Amniotic epithelial cell (primary cell): ENCODE measurements around the gene FAM234A.
"Not testable (repeated sequence)": the region's sequence is repeated elsewhere in the genome, so short reads cannot be mapped to it uniquely, and the experiment has no call there.

ENCODE experiments used
- DNase-seq: peaks from one replicate; pipeline ENCODE4 v3.0.0-alpha.2; 2010; ENCODE audit warnings: low read depth

The FAM234A gene, protein sequence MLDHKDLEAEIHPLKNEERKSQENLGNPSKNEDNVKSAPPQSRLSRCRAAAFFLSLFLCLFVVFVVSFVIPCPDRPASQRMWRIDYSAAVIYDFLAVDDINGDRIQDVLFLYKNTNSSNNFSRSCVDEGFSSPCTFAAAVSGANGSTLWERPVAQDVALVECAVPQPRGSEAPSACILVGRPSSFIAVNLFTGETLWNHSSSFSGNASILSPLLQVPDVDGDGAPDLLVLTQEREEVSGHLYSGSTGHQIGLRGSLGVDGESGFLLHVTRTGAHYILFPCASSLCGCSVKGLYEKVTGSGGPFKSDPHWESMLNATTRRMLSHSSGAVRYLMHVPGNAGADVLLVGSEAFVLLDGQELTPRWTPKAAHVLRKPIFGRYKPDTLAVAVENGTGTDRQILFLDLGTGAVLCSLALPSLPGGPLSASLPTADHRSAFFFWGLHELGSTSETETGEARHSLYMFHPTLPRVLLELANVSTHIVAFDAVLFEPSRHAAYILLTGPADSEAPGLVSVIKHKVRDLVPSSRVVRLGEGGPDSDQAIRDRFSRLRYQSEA

DNA sequence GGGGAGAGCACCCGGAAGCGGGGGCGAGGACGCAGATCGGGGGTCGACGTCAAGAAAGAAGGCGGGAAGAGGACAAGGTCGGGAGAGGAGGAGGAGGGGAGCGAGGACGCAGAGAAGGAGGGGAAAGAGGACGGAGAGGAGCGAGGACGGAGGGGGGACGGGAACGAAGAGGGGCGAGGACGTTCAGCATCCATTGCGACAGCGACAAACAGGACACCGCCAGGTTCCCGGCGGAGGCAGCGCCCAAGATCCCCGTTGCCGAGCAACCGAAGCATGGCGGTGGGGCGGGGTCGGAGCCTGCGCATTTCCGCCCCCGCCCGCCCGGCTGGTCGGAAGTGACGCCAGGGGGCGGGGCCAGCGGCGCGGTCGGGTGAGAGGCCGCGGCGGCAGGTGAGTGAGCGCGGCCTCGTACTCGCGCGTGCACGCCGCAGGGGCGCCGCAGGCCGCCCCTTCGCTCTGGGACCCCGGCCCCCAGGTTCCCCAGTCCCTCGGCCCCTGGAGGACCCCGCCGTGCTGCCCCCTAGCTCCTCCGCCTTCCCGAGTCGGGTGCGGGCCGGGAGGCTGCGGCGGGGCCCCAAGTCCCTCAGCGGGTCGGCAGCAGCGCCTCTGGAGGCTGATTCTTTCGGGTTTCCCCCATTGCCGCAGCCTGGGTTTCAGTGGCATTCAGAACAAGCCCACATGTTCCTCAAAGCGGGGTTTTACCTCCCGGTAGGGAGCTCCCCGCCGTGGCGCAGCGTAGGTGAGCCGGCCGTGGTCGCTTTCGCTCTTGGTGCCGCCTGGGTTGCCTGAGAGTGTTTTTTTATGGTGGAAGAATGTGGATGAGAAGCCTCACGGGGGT, at the start of gene FAM234A:
Gene FAM234A (plus strand): TSS at position 354 of the 838 bp plus-strand sequence. CDS start 19,593 bp downstream, outside the sequence.
- DNase-seq: peak; percentile 80

DNA sequence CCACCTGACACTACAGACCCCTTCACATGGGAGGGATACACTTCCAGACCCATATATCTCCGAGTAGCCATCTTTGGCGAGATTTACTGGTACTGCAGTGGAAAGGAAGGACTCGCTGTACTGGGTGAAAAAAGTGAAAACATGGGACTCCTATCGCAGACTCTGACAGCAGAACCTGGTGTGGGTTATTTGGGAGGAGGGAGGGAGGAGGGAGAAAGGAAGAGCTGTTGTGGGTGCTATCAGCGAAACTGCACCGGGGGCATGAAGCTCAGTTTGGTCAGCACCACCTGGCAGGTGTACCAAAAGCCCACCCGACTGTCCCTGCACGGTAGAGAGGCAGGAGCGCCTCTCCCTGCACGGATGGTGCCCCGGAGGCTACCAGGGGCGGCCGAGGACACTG, 49.4 kb upstream of the FAM234A start:
- DNase-seq: no peak

DNA sequence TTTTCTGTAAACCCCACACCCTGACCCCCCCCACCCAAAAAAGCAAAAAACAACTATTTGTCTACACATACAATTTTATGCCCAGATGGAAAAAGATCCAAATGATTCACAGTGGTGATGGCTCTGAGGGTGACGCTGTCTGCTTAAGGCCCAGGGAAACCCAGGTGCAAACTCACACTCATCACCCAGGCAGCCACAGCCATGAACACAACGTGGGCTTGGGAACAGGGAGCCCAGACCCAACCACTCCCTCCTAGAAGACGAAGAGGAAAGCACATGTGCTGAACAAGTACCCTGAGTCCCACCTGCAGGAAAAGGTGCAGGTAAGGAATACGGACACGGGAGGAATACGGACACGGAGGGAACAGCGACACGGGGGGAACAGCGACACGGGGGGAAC, 48.9 kb upstream of the FAM234A start:
- no peak for DNase-seq

- DNase-seq: no peak
Measured at GRCh38 chr16:187330-187729, 47.3 kb upstream of the FAM234A start.

- no peak for DNase-seq
Measured at GRCh38 chr16:188674-189073, 45.9 kb upstream of the FAM234A start.

DNA sequence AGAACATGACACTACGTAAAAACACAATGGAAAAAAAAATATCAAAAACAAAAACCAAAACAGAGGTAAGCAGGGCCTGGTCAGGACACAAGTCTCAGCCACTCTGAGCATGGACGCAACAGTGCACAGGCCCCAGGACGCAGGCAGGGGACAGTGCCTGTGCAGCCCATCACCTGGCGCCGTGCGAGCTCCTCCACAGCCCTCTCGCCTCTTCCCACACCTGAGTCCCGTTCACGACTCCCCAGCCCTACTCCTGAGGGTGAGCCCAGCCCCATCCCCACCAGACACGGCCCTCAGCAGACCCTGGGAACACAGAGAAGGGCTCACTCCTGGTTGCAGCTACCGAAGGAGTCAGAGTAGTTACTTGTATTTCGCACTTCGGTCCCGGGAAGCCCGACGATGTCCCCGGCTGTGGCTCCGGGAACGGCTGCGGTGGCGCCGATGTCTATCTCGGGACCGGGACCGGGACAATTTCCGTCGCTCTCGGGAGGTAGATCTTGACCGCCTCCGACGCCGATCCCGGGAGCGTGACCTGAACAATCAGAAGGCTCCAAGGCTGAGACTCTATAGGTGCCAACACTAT, 44.9 kb upstream of the FAM234A start:
- DNase-seq: no peak

- DNase-seq: no peak
Measured at GRCh38 chr16:191831-192230, 42.8 kb upstream of the FAM234A start.

GRCh38 chr16:192686-193085, 41.9 kb upstream of the FAM234A start:
- DNase-seq: no peak

- DNase-seq: no peak
Measured at GRCh38 chr16:193441-193840, 41.2 kb upstream of the FAM234A start.

- DNase-seq: peak; percentile 82
Measured at GRCh38 chr16:194516-194915, 40.1 kb upstream of the FAM234A start.

DNA sequence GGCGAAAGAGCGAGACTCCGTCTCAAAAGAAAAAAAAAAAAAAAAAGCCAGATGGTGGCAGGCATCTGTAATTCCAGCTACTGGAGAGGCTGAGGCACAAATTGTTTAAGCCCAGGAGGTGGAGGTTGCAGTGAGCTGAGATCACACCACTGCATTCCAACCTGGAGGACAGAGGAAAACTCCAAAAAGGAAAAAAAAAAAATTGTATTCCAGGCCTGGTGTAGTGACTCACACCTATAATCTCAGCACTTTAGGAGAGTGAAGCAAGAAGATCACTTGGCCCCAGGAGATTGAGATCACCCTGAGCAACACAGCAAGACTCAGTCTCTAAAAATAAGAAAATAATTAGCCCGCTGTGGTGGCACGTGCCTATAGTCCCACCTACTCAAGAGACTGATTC, 34.2 kb upstream of the FAM234A start:
- peak; percentile 88 for DNase-seq

DNA sequence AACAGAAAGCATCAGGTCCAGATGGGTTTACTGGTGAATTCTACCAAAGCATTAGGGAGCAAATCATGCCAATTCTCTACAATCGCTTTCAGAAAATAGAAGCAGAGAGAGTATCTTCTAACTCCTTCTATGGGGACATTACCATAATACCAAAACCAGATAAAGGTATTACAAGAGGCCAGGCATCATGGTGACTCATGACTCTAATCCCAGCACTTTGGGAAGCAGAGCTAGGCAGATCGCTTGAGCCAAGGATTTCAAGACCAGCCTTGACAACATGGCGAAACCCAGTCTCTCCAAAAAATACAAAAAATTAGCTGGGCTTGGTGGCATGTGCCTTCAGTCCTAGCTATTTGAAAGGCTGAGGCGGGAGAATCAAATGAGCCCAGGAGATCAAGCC, 31.4 kb upstream of the FAM234A start:
- DNase-seq: peak; percentile 80

- not testable (repeated sequence) for DNase-seq
Measured at GRCh38 chr16:204046-204445, 30.6 kb upstream of the FAM234A start.

GRCh38 chr16:209359-209758, 25.3 kb upstream of the FAM234A start:
- DNase-seq: peak; percentile 44

- not testable (repeated sequence) for DNase-seq
Measured at GRCh38 chr16:211631-212180, 22.9 kb upstream of the FAM234A start.

- DNase-seq: peak; percentile 72
Measured at GRCh38 chr16:212999-213398, 21.6 kb upstream of the FAM234A start.

DNA sequence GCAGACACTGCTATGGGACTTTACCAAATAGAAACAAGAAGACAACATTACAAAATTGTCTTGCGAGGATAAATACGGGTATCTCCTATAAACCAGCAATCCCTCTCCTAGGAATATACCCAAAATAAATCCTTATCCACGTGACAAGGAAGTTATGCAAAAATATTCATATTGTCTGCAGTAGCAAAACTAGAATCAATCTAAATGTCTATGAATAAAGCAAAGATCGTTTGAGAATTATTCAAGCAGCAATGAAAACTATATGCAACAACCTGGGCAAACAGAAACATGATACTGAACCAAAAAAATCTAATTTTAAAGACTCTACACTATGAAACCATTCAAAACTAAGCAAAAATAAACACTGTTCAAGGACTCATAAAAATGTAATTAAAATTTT, 14.6 kb upstream of the FAM234A start:
- no peak for DNase-seq

GRCh38 chr16:228151-228851, 6.3 kb upstream of the FAM234A start:
- DNase-seq: no peak

- DNase-seq: peak; percentile 77
Measured at GRCh38 chr16:228852-229730, 5.5 kb upstream of the FAM234A start, which contains the start of gene LUC7L. Gene LUC7L, minus strand, starts transcription at chr16:229449. Its CDS starts 110 bp downstream, at chr16:229339.

GRCh38 chr16:229731-230281, 4.8 kb upstream of the FAM234A start:
- DNase-seq: no peak
